H1 (cell line): ENCODE measurements around the gene GRM4. TPM values are rescaled to one million over a fixed set of nuclear protein-coding genes. Genes with fewer than 3 reads are reported as not detected.

Experiments
- BCL11A ChIP-seq, 2 experiments: IDR thresholded peaks; one replicate each; pipeline ENCODE4 v1.6.1; 2011; ENCODE audit warnings: low read depth in 2 of 2, low read length in 2 of 2, mild to moderate bottlenecking in 2 of 2
- CREB1 ChIP-seq: IDR thresholded peaks from 2 replicates; pipeline ENCODE4 v1.6.1; 2012; ENCODE audit warnings: inconsistent platforms
- RAD21 ChIP-seq, 2 experiments: IDR thresholded peaks in 1 of 2; conservative IDR thresholded peaks in 1 of 2; 2 replicates each; pipeline ENCODE4 v1.6.1; 2011; ENCODE audit warnings: low read depth in 2 of 2, low read length in 2 of 2, improper control_type of control experiment in 1 of 2, inconsistent platforms in 1 of 2, mild to moderate bottlenecking in 1 of 2, moderate library complexity in 1 of 2
- RBBP5 ChIP-seq: IDR thresholded peaks from 2 replicates; pipeline ENCODE4 v1.7.1; 2012; ENCODE audit warnings: low read depth, mild to moderate bottlenecking, inconsistent platforms, low read length, moderate library complexity, borderline replicate concordance
- RFX5 ChIP-seq: IDR thresholded peaks from 2 replicates; pipeline ENCODE4 v1.6.1; 2011; ENCODE audit warnings: low read depth, low read length, improper control_type of control experiment, borderline replicate concordance
- TBP ChIP-seq: IDR thresholded peaks from 2 replicates; pipeline ENCODE4 v1.6.1; 2011; ENCODE audit warnings: low read depth, low read length, improper control_type of control experiment
- polyA plus RNA-seq, 7 experiments: library from polyadenylated mRNA; depleted of rRNA in 3 of 7; stranded (reverse) in 5 of 7; unstranded in 2 of 7; fragments of >200 nt in 5 of 7; fragments of 200-250 nt in 2 of 7; gene quantifications; 1 replicate in 5 of 7; 2 replicates in 1 of 7; 4 replicates in 1 of 7; pipeline versions ENCODE4 v1.2.1 to v1.2.3, GENCODE V29; 2011 to 2013; ENCODE audit warnings: missing spikeins in 2 of 7, mixed read lengths in 2 of 7
- total RNA-seq: library from RNA; stranded (reverse); fragmentation: NEBNext Ultra II Directional; extraction: Animal tissue kit (Norgen Biotek cat#: 25700); gene quantifications from 2 replicates; pipeline ENCODE4 v1.2.1, GENCODE V29; 2021

The GRM4 gene
- total and polyA plus RNA-seq, 2 of the 8 experiments (the other 6 are each of a cell fraction or from before 2014, with no cell fraction given), result 19.6 to 21.5 TPM

GRCh38 chr6:34032856-34033255, 113.0 kb downstream of the GRM4 start (continued):
- TF ChIP-seq BCL11A (IDR thresholded peaks at IDR 0.05; ENCODE audit: low read depth in 2 of 2, low read length in 2 of 2), result no peak
- TF ChIP-seq TBP, result no peak
- TF ChIP-seq CREB1, result no peak
- no peak for TF ChIP-seq RAD21 (IDR thresholded peaks at IDR 0.05 in 1 of 2, conservative IDR thresholded peaks at IDR 0.05 in 1 of 2; ENCODE audit: low read depth in 2 of 2, low read length in 2 of 2)
- no peak for TF ChIP-seq RFX5
- TF ChIP-seq RBBP5, result no peak
